ENCODE measurements around the gene IQGAP2.
"Not testable (repeated sequence)": the region's sequence is repeated elsewhere in the genome, so short reads cannot be mapped to it uniquely, and the experiment has no call there.

IQGAP2 gene, protein sequence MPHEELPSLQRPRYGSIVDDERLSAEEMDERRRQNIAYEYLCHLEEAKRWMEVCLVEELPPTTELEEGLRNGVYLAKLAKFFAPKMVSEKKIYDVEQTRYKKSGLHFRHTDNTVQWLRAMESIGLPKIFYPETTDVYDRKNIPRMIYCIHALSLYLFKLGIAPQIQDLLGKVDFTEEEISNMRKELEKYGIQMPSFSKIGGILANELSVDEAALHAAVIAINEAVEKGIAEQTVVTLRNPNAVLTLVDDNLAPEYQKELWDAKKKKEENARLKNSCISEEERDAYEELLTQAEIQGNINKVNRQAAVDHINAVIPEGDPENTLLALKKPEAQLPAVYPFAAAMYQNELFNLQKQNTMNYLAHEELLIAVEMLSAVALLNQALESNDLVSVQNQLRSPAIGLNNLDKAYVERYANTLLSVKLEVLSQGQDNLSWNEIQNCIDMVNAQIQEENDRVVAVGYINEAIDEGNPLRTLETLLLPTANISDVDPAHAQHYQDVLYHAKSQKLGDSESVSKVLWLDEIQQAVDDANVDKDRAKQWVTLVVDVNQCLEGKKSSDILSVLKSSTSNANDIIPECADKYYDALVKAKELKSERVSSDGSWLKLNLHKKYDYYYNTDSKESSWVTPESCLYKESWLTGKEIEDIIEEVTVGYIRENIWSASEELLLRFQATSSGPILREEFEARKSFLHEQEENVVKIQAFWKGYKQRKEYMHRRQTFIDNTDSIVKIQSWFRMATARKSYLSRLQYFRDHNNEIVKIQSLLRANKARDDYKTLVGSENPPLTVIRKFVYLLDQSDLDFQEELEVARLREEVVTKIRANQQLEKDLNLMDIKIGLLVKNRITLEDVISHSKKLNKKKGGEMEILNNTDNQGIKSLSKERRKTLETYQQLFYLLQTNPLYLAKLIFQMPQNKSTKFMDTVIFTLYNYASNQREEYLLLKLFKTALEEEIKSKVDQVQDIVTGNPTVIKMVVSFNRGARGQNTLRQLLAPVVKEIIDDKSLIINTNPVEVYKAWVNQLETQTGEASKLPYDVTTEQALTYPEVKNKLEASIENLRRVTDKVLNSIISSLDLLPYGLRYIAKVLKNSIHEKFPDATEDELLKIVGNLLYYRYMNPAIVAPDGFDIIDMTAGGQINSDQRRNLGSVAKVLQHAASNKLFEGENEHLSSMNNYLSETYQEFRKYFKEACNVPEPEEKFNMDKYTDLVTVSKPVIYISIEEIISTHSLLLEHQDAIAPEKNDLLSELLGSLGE (N-terminal part only)

DNA sequence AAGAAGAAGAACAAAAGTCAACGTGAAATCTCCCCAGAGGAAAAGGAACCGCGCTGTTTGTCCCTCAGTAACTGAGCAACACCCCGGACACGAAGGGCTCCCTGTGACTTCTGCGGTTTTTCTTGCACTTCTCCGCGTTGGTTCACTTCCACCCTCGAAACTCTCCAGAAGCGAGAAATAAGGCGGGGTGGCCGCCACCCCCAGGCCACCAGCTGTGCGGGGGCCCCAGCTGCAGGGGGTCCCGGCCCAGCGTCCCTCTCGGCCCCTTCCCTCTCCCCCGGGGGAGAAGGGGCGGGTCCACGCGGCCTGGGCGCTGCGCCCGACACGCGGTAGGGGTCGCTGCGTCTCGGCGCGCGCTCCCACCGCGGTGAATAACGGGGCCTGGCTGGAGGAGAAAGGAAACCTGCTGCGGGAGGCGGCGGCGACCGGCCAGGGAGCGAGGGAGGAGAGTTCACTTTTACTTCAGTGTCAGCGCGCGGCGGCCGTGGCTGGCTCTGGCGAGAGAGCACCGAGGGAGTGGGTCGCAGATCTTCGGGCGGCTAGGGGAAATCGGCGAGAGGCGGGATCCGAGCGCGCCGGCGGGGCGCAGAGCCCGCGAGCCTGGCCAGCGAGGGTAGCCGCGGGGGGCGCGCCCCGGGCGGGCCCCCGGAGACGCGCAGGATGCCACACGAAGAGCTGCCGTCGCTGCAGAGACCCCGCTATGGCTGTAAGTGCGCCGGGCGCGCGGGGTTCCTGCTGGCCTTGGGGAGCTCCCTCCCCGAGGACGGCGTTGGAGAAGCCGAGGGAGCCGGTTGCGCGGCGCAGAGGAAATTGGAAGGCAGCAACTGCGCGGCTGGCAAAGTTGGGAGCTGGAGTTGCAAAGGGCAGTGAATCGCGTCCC, at the start of gene IQGAP2:
Gene IQGAP2 (plus strand): TSS at position 400 of the 880 bp plus-strand sequence. CDS start 261 bp downstream, at position 661.
- DNase-seq, result no peak

- DNase-seq, result no peak
Observed at GRCh38 chr5:76356887-76357286, 46.2 kb upstream of the IQGAP2 start.

- DNase-seq, result no peak
Observed at GRCh38 chr5:76363352-76364225, 39.5 kb upstream of the IQGAP2 start.

DNA sequence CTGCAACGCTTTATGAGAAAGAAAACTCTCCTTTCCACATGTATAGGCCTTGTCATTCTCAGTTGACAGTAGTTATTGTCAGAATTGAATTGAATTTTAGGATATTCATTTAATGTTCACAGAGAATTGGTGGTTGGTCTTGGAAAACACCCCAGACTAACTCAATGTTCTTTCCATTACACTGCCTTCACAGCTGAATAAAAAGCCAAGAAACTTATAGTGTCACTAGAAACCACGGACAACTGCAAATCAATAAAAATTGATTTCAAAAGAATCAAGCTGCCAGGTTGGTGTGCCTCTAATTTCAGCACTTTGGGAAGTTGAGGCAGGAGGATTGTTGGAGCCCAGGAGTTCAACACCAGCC, 38.9 kb upstream of the IQGAP2 start:
- no peak for DNase-seq

DNA sequence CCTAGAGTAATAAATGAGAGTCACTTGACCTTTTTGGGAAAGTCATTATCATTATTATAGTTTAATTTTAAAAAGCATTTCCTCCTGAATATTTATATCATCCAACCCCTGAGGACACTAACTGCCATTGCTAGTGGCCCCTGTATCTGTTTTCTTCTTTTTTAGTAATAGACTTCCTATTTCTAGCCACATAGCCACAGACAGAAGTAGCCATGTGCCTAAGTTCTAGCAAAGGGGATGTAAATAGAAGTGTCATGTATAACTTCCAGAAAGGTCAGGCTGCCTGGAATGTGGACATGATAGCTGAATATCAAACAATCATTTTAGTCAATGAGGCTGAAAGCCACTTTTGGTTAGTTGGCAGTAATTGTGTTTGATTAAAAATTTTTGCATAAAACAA, 37.5 kb upstream of the IQGAP2 start:
- no peak for DNase-seq

DNA sequence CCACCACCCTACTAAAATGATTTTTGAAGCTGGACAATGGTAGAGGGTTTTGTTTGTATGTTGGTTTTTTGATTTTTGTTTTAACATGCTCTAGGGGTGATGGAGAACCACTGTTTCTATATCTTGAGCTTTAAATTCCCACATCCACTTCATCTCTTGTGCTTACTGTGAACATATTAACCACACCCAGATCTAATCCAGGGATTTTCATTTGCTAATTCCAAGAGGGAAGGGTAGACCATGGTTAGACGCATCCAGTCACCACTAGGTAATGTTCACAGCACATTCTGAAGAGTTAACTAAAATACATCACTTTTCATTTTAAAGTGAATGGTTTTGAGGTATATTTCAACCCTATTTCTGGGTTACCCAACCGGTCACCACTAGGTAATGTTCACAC, 36.5 kb upstream of the IQGAP2 start:
- no peak for DNase-seq

GRCh38 chr5:76367623-76368371, 35.3 kb upstream of the IQGAP2 start:
- DNase-seq, result no peak

GRCh38 chr5:76368941-76369340, 34.1 kb upstream of the IQGAP2 start:
- DNase-seq, result no peak

GRCh38 chr5:76369668-76370067, 33.4 kb upstream of the IQGAP2 start:
- DNase-seq, result not testable (repeated sequence)

DNA sequence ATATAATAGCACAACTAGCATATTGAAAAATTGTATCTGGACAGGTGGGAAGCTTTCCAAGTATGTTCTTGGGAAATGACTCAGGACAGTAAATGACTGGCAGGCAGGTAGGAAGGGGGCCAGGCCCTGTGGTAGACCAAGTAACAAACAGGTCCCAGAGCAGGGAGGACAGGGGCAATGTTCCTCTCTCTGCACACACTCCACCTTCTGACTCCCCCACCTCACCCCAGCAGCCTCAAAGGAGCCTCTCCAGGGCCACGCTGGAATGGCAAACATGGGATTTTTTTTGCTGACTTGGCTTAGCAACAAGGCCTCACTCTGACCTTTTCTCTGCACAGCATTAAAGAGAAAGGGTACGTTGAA, 31.1 kb upstream of the IQGAP2 start:
- DNase-seq, result no peak

DNA sequence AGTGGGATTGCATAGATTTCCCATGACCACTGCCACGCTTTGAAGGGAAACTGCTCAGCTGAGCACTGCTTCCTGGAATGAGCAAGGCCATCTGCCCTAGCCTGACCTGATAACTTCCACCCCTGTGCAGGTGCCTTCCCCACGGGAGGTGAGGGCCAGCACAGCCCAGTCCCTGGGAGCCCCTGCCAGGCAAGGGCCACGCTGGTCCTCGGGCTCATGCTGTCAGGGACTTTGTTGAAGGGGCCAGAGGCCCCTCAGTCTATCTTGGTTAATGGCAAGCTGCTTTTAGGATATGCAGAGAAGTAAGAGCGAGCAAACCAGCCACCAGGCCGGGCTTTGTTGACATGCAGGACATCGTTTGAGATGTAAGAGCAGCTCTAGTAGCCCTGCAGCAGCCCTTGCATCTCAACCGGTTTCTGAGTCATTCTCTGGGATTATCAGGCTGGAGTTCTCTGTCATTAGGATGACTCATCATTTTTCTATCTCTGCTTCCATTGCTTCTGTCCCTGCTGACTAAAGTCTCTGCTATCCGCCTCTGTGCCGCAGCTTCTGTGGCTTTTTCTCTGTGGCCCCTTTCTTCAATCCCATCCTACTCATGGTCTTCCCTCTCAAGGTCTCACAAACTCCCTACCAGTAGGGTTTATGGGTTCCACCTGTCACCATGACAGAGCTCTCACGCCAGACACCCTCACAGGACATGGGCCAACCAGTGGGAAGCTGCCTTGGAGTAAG, 30.6 kb upstream of the IQGAP2 start:
- DNase-seq, result no peak

DNA sequence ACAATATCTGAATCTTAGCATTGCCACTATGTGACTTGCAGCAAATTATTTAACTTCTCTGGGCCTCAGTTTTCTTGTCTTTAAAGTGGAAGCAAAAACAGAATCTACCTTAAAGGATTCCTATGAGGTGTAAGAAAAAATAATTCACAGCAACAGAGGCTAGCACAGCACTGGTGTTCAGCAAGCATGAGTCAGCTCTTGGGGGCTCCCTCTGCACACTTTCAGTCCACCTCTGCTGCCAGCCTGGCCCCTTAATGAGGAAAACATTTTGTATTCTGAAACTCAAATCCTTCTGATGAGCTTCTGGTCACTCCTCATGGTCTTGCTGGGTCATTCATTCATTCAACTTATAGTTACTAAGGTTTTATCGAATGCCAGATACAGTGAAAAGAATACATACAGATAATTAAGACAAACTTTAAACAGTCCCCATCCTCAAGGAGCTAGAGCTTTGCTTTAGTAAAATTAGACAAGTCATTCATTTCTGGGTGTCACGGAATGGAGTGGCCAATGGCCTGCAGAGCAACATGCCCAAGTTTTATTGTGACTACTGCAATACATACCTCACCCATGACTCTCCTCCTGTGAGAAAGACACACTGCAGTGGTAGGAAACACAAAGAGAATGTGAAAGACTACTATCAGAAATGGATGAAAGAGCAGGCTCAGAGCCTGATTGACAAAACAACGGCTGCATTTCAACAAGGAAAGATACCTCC, 26.8 kb upstream of the IQGAP2 start:
- no peak for DNase-seq

- DNase-seq, result no peak
Observed at GRCh38 chr5:76376866-76377230, 26.2 kb upstream of the IQGAP2 start.

DNA sequence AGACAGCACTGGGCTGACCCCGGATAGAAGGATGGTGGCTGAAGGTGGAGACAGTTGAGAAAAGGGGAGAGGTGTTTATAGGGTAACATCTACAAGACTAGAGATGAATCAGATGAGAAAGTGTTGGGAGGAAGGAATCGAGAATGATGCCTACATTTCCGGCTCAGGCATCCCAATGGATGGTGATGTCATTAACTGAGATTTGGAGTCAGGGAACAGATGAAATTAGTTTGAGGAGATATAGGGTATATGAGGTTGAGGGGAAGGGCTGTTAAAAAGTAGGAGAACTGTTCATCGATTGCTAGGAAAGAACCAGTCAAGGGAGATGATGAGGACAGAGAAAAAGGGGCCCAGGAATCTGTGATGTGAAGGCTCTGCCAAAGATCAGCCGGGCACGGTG, 24.7 kb upstream of the IQGAP2 start:
- DNase-seq, result no peak

- DNase-seq, result no peak
Observed at GRCh38 chr5:76379316-76379715, 23.8 kb upstream of the IQGAP2 start.

- DNase-seq, result no peak
Observed at GRCh38 chr5:76379855-76380254, 23.2 kb upstream of the IQGAP2 start.

- DNase-seq, result no peak
Observed at GRCh38 chr5:76380346-76381066, 22.6 kb upstream of the IQGAP2 start.

DNA sequence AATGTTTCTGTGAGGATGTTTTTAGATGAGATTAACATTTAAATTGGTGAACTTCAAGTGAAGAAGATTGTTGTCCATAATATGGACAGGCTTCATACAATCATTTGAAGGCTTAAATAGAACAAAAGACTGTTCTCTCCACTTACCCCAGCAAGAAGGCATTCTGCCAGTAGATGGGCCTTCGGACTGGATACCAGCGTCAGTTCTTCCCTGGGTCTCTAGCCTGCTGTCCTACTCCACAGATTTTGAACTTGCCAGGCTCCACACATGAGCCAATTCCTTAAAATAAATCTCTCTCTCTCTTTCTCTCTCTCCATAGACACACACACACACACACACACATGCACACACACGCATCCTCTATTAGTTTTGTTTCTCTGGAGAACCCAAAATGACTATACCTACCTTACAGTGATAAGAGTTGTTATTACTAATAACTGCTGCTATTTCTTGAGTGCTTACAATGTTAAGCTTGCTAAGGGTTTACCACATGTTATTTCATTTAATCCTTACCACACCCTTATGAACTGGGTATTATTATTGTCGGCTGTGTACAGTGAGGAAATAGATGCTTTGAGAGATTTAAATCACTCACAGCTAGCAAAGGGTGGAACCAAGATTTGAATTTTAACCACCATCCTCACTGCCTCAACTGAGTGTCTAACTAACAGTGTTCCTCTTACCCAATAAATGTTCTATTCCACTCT, 19.8 kb upstream of the IQGAP2 start:
- no peak for DNase-seq
